Endothelial cell of umbilical vein (primary cell): Measurements from ENCODE around the gene CCDC47. TPM values are rescaled to one million over a fixed set of nuclear protein-coding genes. Genes with fewer than 3 reads are reported as not detected.

Experiments
- BruUV-seq: library from RNA; stranded (reverse); fragments of 400-500 nt; replicated peaks from 2 replicates; lab custom pipeline; 2021; lab: Mats Ljungman, UMichigan
- CTCF ChIA-PET: fragments of 300-600, 350-600 bp; sonication (Branson Sonifier 250); formaldehyde crosslinking; loops from one replicate; lab custom pipeline; 2021; ENCODE audit warnings: antibody characterized with exemption, inconsistent platforms; lab: Charles Lee
- POLR2A ChIA-PET: fragments of 300-600, 350-600 bp; sonication (Branson Sonifier 250); formaldehyde crosslinking; loops from one replicate; lab custom pipeline; 2021; ENCODE audit warnings: antibody characterized with exemption, inconsistent platforms; lab: Charles Lee
- DNase-seq: peaks from one replicate; pipeline ENCODE4 v3.0.0-alpha.2; 2011; ENCODE audit warnings: low read depth, low spot score
- FAIRE-seq: peaks from 2 replicates; lab custom pipeline; 2011; peaks lifted over from hg19 to GRCh38; lab: Jason Lieb, UNC
- H2AFZ ChIP-seq: 2 replicates; pipeline ENCODE4 v1.6.0; 2012; ENCODE audit warnings: low read depth, low read length, control low read depth, inconsistent platforms
- H3K27ac ChIP-seq: 2 replicates; pipeline ENCODE4 v1.5.1; 2011; ENCODE audit warnings: low read depth, mild to moderate bottlenecking, control low read depth, low read length, moderate library complexity; ENCODE audit not compliant: insufficient read depth
- H3K27me3 ChIP-seq, 2 experiments: 2 replicates each; pipeline versions ENCODE4 v1.6.0 to v1.6.1; 2011; ENCODE audit warnings: low read length in 2 of 2, mixed read lengths in 1 of 2; ENCODE audit not compliant: control insufficient read depth in 2 of 2, insufficient read depth in 2 of 2
- H3K36me3 ChIP-seq, 2 experiments: 2 replicates in 1 of 2; 3 replicates in 1 of 2; pipeline ENCODE4 v1.5.1; 2011; ENCODE audit warnings: low read length in 2 of 2, mild to moderate bottlenecking in 1 of 2, moderate library complexity in 1 of 2; ENCODE audit not compliant: control insufficient read depth in 2 of 2, insufficient read depth in 2 of 2; ENCODE audit errors: extremely low read depth in 1 of 2
- H3K4me1 ChIP-seq: 3 replicates; pipeline ENCODE4 v1.5.1; 2011; ENCODE audit warnings: mild to moderate bottlenecking, low read length; ENCODE audit not compliant: control insufficient read depth, insufficient read depth; ENCODE audit errors: extremely low read depth
- H3K4me2 ChIP-seq: 2 replicates; pipeline ENCODE4 v1.6.1; 2011; ENCODE audit warnings: low read length, control low read depth, mixed read lengths; ENCODE audit not compliant: insufficient read depth
- H3K4me3 ChIP-seq, 3 experiments: fragments of 200-600 bp in 1 of 3; sonication (generic), shearing (Covaris generic) in 1 of 3; replicated peaks in 1 of 3; 2 replicates each; pipeline ENCODE4 v1.5.1; 2011 to 2016; ENCODE audit warnings: control low read depth in 3 of 3, low read length in 3 of 3, mild to moderate bottlenecking in 2 of 3, inconsistent platforms in 1 of 3, low read depth in 1 of 3, moderate library complexity in 1 of 3; ENCODE audit not compliant: insufficient read depth in 1 of 3
- H3K79me2 ChIP-seq: 2 replicates; pipeline ENCODE4 v1.6.0; 2012; ENCODE audit warnings: low read length, inconsistent platforms; ENCODE audit not compliant: control insufficient read depth, insufficient read depth
- H3K9ac ChIP-seq: replicated peaks from 2 replicates; pipeline ENCODE3; 2011; ENCODE audit warnings: low read length, control low read depth; ENCODE audit not compliant: insufficient read depth; ENCODE audit errors: extremely low read depth
- H3K9me1 ChIP-seq: replicated peaks from 3 replicates; pipeline ENCODE4 v1.6.0; 2011; ENCODE audit warnings: mild to moderate bottlenecking, low read length; ENCODE audit not compliant: control insufficient read depth, insufficient read depth; ENCODE audit errors: extremely low read depth
- H3K9me3 ChIP-seq: replicated peaks from 2 replicates; pipeline ENCODE4 v1.5.1; 2012; ENCODE audit warnings: low read length, inconsistent platforms; ENCODE audit not compliant: control insufficient read depth, insufficient read depth
- H4K20me1 ChIP-seq: replicated peaks from 2 replicates; pipeline ENCODE3; 2011; ENCODE audit warnings: mild to moderate bottlenecking, low read length; ENCODE audit not compliant: control insufficient read depth, insufficient read depth; ENCODE audit errors: extremely low read depth
- EZH2 ChIP-seq: IDR thresholded peaks from 2 replicates; pipeline ENCODE4 v1.6.1; 2012; ENCODE audit warnings: borderline replicate concordance, low read depth, mild to moderate bottlenecking, moderate library complexity, low read length, inconsistent platforms; ENCODE audit not compliant: severe bottlenecking
- JUN ChIP-seq: IDR thresholded peaks from 2 replicates; pipeline ENCODE4 v1.6.1; 2011; ENCODE audit warnings: borderline replicate concordance, low read depth; ENCODE audit not compliant: insufficient read length, insufficient read depth
- POLR2AphosphoS5 ChIP-seq: IDR thresholded peaks from 2 replicates; pipeline ENCODE4 v1.6.1; 2012; ENCODE audit warnings: low read depth, mild to moderate bottlenecking, control low read depth, low read length, moderate library complexity; ENCODE audit not compliant: insufficient read depth
- dilution Hi-C: fragments of 300-500 bp; cut with MboI; formaldehyde crosslinking; loops from one replicate; pipeline ENCODE4 v1.15.0; 2019; ENCODE audit warnings: low sequenced_read_pairs; ENCODE audit not compliant: extremely low pct_ligation_motif_present
- intact Hi-C: fragments of 100-400 bp; cut with micrococcal nuclease; formaldehyde crosslinking; loops from one replicate; pipeline ENCODE4 v1.10.0; 2022
- polyA plus RNA-seq, 4 experiments: library from polyadenylated mRNA; depleted of rRNA in 3 of 4; stranded (reverse) in 3 of 4; unstranded in 1 of 4; fragments of >200 nt; gene quantifications; 2 replicates each; pipeline versions ENCODE4 v1.2.1 to v1.2.3, GENCODE V29; 2011 to 2012; ENCODE audit warnings: missing spikeins in 1 of 4
- total RNA-seq: library from RNA; stranded (reverse); gene quantifications from 2 replicates; pipeline ENCODE4 v1.2.3, GENCODE V29; 2021
- TF ChIP-seq, protein P1 (sequence below): IDR thresholded peaks from 2 replicates; pipeline ENCODE4 v1.6.1; 2011; ENCODE audit not compliant: insufficient read depth, insufficient read length

The CCDC47 gene
- total and polyA plus RNA-seq, 2 donors (not counting 3 experiments of a cell fraction or from before 2014, with no cell fraction given) = 21.7 to 76.5 TPM

DNA sequence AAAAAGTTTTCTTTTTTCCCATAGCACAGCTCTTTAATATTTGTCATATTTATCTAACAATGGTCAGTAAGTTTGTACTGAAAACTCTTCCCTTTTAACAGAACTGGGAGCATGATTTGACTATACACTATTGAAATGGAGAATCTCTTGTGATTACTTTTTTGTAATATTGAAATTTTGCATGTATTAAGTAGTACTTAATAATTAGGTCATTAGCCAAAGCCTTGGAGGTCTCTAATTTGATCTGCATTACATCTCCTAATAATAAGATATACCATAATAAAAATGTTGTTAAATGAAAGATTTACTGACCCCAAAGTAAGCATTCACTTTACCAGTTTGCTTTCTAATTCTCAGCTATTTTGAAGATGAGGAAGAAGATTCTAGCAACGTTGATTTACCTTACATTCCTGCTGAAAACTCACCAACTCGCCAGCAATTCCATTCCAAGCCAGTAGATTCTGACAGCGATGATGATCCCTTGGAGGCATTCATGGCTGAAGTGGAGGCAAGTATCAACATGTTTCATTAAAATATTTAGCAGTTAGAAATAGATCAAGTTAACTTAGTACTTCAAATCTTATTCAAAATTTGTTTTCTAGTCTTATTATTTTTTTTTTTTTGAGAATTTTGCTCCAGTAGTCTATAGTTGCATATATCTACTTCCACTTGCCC lies 18.8 kb upstream of the CCDC47 start:
- BruUV-seq = no TSS peak
- Histone ChIP-seq H3K4me2 (no peak overlapping the region), H4K20me1 (no peaks in the 10 kb centered on the region), H3K9me3 (no peaks in the 10 kb centered on the region), H2AFZ (no peak overlapping the region), H3K9ac (no peak overlapping the region), H3K36me3 (peaks cover 17 to 27% of the 10 kb centered on the region in 2 experiments), H3K9me1 (no peaks in the 10 kb centered on the region), H3K4me1 (no peaks in the 10 kb centered on the region), H3K4me3 (no peak overlapping the region), H3K79me2 (peaks cover 30% of the 10 kb centered on the region), H3K27ac (no peak overlapping the region), H3K27me3 (no peaks in the 10 kb centered on the region)
- ChIA-PET CTCF (interaction anchor here (1.4 kb wide), 1 partner anchor 17 kb away, joined by 3 read pairs; no protein-coding TSS in a partner anchor), POLR2A (no interaction called here)
- no peak for FAIRE-seq
- DNase-seq = no peak
- intact Hi-C loops (no loop called here), dilution Hi-C loops (no loop called here)
- TF ChIP-seq JUN = no peak

DNA sequence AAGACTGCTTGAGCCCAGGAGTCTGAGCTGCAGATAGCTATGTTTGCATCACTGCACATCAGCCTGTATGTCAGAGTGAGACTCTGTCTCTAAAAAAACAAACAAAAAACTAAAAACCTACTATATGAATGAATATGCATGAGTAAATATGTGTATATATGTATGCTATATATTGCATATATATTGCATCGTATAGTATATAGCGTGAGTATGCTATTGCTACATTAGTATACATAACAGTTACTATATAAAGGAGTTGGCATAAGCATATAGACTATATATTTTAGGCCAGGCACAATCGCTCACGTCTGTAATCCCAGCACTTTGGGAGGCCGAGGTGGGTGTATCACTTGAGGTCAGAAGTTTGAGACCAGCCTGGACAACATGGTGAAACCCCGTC lies 16.7 kb upstream of the CCDC47 start:
- dilution Hi-C loops = no loop called here
- H3K79me2 ChIP-seq = peaks cover 42% of the 10 kb centered on the region
- POLR2A ChIA-PET = no interaction called here

More for the DNA sequence above, 16.7 kb upstream of the CCDC47 start:
- intact Hi-C loops = no loop called here
- no peak overlapping the region for H2AFZ ChIP-seq
- FAIRE-seq = no peak
- H3K27ac ChIP-seq = no peak overlapping the region
- H3K9me1 ChIP-seq = no peaks in the 10 kb centered on the region
- no peak overlapping the region for H3K4me2 ChIP-seq
- no peaks in the 10 kb centered on the region for H3K9me3 ChIP-seq
- TF ChIP-seq, protein P1, sequence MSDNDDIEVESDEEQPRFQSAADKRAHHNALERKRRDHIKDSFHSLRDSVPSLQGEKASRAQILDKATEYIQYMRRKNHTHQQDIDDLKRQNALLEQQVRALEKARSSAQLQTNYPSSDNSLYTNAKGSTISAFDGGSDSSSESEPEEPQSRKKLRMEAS = no peak
- TF ChIP-seq EZH2 (no peak), POLR2AphosphoS5 (no peak)
- H4K20me1 ChIP-seq = peaks cover 5% of the 10 kb centered on the region
- peaks cover 4% of the 10 kb centered on the region for H3K4me1 ChIP-seq
- no peak overlapping the region for H3K9ac ChIP-seq
- no peaks in the 10 kb centered on the region for H3K27me3 ChIP-seq
- DNase-seq = no peak
- H3K36me3 ChIP-seq = peaks cover 18 to 23% of the 10 kb centered on the region in 2 experiments
- CTCF ChIA-PET = interaction anchor here (1.5 to 2.2 kb wide), 2 partner anchors 14 to 26 kb away, joined by 3 to 4 read pairs; no protein-coding TSS in a partner anchor
- no peak overlapping the region for H3K4me3 ChIP-seq
- BruUV-seq = no TSS peak
